Adipose tissue (tissue), 3 donors: ENCODE data around the gene TBX2. TPM values are rescaled to one million over a fixed set of nuclear protein-coding genes. Genes with fewer than 3 reads are reported as not detected.

Experiments
- H3K27ac ChIP-seq: one replicate; pipeline ENCODE4 v1.5.1; 2013; ENCODE audit warnings: low read depth, low read length
- WGBS, 3 donors: extraction: QIAGEN DNeasy Blood & Tissue Kit; methylation state at CpG; one replicate each; pipeline ENCODE4 v1.1.7; 2013; 5-methylcytosine and 5-hydroxymethylcytosine counted together
- polyA plus RNA-seq, 3 donors: library from polyadenylated mRNA; stranded (reverse); fragments of 200-250 nt; gene quantifications; one replicate each; pipeline ENCODE4 v1.2.3, GENCODE V29; 2013
- donor health status: healthy with polysubstance abuse.
- donor health status: Bipolar disorder and iron deficiency.
- donor health status: healthy.

Gene TBX2
- polyA plus RNA-seq, 3 donors, result 2.1 to 24.0 (median 11.3) TPM

GRCh38 chr17:61406971-61407911 is 7.6 kb downstream of the TBX2 start:
- WGBS, 3 donors, result 54 to 64% (median 62%) methylated on average over 8 of the region's 8 CpGs
- H3K27ac ChIP-seq, result no peak overlapping the region

DNA sequence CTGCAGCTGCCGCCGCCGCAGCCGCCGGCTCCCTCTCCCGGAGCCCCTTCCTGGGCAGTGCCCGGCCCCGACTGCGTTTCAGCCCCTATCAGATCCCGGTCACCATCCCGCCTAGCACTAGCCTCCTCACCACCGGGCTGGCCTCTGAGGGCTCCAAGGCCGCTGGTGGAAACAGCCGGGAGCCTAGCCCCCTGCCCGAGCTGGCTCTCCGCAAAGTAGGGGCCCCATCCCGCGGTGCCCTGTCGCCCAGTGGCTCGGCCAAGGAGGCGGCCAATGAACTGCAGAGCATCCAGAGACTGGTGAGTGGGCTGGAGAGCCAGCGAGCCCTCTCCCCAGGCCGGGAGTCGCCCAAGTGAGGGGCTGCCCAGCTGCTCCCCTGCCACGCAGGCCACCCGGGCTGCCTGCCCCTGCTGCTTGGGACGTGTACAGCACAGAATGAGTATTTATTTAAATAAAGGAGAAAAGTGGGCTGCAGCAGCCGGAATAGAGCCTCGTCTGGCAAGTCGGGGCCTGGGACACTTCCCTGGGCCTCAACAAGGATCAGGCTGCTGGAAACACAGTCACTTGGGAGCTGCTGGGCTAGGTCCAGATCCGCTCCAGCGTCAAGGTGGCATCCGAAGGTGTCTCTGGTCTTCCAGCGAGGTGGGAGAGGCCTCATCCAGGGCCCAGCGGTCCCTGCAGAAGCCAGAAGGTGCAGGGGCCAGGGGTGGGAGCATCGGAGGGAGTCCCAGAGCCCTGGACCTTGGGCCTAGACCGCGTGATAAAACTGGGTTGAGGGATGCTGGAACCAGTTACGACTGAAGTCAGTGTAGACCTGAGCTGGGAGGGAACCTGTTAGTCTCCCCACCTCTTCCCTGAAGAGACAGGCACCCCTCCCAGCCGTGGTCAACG is 8.8 kb downstream of the TBX2 start:
- 39 to 43% (median 43%) methylated on average over 38 to 41 of the region's 41 CpGs for WGBS, 3 donors
- H3K27ac ChIP-seq, result no peak overlapping the region

- H3K27ac ChIP-seq, result no peak overlapping the region
- 1% methylated on average over 49 to 73 of the region's 73 CpGs for WGBS, 3 donors
These were observed 9.9 kb downstream of the TBX2 start for GRCh38 chr17:61409301-61410112.

DNA sequence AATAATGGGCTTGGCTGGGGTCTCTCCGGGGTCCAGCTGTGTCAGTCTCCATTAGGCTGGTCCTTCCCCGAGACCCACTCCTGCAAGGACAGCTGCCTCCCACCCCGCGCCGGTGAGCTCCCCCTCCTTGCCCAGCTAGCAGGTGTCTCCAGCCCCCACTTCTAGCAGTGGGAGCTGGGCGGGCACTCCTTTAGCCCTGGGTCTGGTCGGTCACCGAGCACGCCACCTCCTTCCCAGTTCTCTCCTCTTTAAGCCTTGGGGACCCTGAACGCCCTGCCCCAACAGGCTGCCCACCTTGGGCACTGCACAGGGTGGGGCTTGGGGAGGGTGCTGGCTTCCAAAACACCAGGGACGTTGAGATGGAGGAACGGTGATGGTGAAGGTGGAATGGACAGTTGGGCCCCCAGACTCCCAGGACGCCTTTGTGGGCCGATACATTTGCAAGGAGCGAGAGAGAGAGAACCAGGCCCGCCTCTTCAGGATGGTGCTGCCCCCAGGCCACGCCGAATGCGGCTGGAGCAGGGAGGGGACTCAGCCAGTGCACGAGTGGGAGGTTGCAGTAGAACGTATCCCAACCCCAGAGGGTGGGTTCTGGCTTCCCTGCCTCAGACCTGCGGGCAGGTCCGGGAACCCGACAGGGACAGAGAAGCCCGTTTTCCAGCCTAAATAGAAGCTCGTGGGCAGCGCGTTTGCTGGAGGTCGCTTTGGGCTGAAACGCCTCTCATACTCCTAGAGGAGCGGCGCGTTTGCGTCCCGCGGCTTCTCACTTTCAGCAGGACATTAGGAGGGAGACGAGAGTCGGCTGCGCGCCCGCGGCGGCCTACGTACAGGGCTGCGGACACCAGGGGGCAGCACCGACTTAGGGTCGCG is 10.7 kb downstream of the TBX2 start:
- no peak overlapping the region for H3K27ac ChIP-seq
- 11 to 19% (median 13%) methylated on average over 36 to 48 of the region's 48 CpGs for WGBS, 3 donors

- no peak overlapping the region for H3K27ac ChIP-seq
- WGBS, 3 donors, result 3 to 9% (median 4%) methylated on average over 16 to 29 of the region's 29 CpGs
These were observed 11.3 kb downstream of the TBX2 start for GRCh38 chr17:61411011-61411260.

GRCh38 chr17:61411261-61412142 is 11.9 kb downstream of the TBX2 start:
- H3K27ac ChIP-seq, result no peak overlapping the region
- 2 to 3% (median 2%) methylated on average over 75 of the region's 75 CpGs for WGBS, 3 donors

DNA sequence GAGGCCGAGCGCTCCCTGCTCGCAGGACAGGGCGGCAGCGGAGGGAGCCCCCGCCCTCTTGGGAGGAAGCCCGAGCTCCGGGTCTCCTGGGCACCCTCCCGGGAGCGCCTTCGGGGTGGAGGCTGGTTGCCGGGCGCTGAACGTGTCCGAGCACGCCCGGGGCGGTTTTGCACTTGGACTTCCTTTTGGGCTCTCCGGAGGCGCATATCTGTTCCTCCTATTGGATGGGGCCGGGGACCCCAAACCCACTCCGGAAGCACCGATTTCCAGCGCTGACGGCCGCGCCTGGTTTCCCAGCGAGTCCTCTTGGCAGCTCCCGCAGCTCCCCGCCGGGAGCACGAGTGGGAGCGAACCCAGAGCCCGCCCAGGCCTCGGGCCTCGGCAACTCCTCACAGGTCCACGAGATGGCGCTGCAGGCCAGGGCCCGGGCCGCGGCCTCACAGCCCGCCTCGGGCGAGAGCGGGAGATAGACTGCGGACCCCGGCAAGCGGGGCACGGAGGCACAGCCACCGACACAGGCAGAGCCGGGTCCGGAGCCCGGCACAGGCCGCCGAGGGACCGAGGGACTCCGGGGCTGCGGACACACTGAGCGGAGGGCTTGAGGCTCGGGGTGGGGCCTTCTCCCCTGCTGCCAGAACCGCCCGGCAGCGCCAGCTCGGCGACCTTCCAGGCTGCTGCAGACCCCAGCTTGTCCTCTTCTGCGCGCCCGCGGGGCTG is 12.7 kb downstream of the TBX2 start:
- no peak overlapping the region for H3K27ac ChIP-seq
- WGBS, 3 donors, result 0 to 1% (median 1%) methylated on average over 63 to 69 of the region's 69 CpGs

GRCh38 chr17:61412860-61413660 is 13.4 kb downstream of the TBX2 start:
- H3K27ac ChIP-seq, result no peak overlapping the region
- WGBS, 3 donors, result 9 to 12% (median 11%) methylated on average over 35 to 38 of the region's 38 CpGs

DNA sequence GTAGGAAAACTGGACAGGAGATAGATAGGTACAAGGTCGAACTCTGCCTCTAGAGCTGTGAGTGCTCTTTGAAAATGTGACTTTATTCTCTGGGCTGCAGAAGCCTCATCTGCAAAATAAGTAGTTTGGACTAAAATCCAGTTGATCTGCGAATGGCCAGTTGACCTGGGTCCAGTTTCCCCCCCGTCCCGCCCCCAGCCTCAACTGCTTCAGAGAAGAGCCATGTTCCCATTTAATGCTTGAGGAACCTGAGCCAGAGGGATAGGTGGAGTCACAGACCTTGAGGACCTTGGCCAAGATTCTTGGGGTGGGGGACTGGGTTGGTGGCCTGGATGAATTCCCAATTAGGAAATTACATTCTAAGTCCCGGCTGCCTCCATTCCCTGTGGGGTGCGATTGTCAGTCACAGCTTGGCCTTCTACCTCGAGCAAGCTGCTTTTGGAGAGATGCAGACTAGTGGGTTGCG is 14.1 kb downstream of the TBX2 start:
- 82 to 89% (median 82%) methylated on average over 8 of the region's 8 CpGs for WGBS, 3 donors
- H3K27ac ChIP-seq, result no peak overlapping the region

- H3K27ac ChIP-seq, result no peak overlapping the region
- WGBS, 3 donors, result 58 to 70% (median 61%) methylated on average over 15 to 16 of the region's 16 CpGs
These were observed 14.7 kb downstream of the TBX2 start for GRCh38 chr17:61414141-61414935.

DNA sequence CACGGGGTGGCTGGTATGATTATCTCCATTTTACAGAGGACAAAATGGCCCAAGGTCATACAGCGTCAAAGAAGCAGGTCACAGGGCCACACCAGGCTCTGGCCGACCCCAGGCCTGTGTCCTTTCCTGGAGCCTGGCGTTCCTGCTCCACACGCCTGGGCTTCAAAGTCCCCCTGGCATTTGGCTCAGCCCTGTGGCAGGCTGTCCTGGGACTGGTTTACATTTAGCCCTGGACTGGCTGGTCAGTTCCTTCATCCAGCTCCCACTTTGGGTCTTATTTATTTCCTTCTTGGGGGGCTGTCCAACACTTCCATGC is 15.3 kb downstream of the TBX2 start:
- 72 to 89% (median 87%) methylated on average over 5 of the region's 5 CpGs for WGBS, 3 donors
- no peak overlapping the region for H3K27ac ChIP-seq

GRCh38 chr17:61415374-61416210 is 15.9 kb downstream of the TBX2 start:
- WGBS, 3 donors, result 95 to 97% (median 97%) methylated on average over 6 of the region's 6 CpGs
- H3K27ac ChIP-seq, result no peak overlapping the region

GRCh38 chr17:61416211-61416539 is 16.5 kb downstream of the TBX2 start:
- whole genome bisulfite sequencing, 3 donors, result 82 to 90% (median 84%) methylated on average over 6 of the region's 6 CpGs

More at GRCh38 chr17:61416211-61416539, 16.5 kb downstream of the TBX2 start:
- H3K27ac ChIP-seq, result no peak overlapping the region
